Breast epithelium (tissue), 3 donors: ENCODE data around the gene ASTN2.

Experiments
- CTCF ChIP-seq, 3 donors: fragments of 450-650 bp; IDR thresholded peaks; one replicate each; pipeline ENCODE4 v1.5.1; 2016 to 2017; ENCODE audit warnings: antibody characterized with exemption in 3 of 3, mild to moderate bottlenecking in 3 of 3, moderate library complexity in 3 of 3
- POLR2A ChIP-seq: fragments of 450-650 bp; IDR thresholded peaks from one replicate; pipeline ENCODE4 v1.6.1; 2016; ENCODE audit warnings: antibody characterized with exemption, mild to moderate bottlenecking, moderate library complexity
- POLR2AphosphoS5 ChIP-seq, 3 donors: sonication (generic); formaldehyde crosslinking; IDR thresholded peaks; one replicate each; pipeline ENCODE4 v1.6.1; 2017; ENCODE audit warnings: antibody characterized with exemption in 3 of 3

DNA sequence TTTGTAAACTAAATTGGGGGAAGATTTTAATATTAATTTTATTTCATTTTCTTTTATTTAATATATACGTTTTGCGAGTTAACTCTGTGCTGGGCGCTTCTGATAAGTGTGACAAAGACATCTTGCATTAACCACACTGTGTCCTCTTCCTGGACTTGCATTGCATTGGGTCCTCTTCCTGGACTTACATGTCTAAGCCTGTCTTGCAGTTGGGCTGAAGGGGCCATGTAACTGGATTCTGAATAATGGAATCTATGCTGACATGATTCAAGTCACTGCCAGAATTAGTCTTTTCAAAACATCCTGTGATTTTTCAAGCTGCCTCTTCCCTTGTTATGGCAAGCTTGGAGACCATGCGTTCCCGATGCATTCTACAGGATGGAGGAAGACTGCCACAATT, 605.2 kb downstream of the ASTN2 start:
- no peak for TF ChIP-seq CTCF (IDR thresholded peaks at IDR 0.05)
- no peak for TF ChIP-seq POLR2A
- TF ChIP-seq POLR2AphosphoS5 (IDR thresholded peaks at IDR 0.05), result no peak
